Adipocyte (in vitro differentiated cells): ENCODE data around the gene PARVA.

Source experiments
- DNase-seq: peaks from one replicate; pipeline ENCODE4 v3.0.0-alpha.2; 2015; ENCODE audit warnings: low read depth
- H3K27me3 ChIP-seq: replicated peaks from 2 replicates; pipeline ENCODE4 v1.7.0; 2013; ENCODE audit warnings: mild to moderate bottlenecking, low read length, moderate library complexity; ENCODE audit not compliant: control insufficient read depth, insufficient read depth
- H3K36me3 ChIP-seq: 2 replicates; pipeline ENCODE4 v1.7.0; 2013; ENCODE audit warnings: low read length, mild to moderate bottlenecking, moderate library complexity; ENCODE audit not compliant: control insufficient read depth, insufficient read depth, severe bottlenecking
- H3K4me1 ChIP-seq: 2 replicates; pipeline ENCODE4 v1.7.0; 2013; ENCODE audit warnings: mild to moderate bottlenecking, low read length, moderate library complexity; ENCODE audit not compliant: control insufficient read depth, insufficient read depth
- H3K4me3 ChIP-seq: 2 replicates; pipeline ENCODE4 v1.7.0; 2013; ENCODE audit warnings: mild to moderate bottlenecking, low read length, moderate library complexity
- H3K9ac ChIP-seq: 2 replicates; pipeline ENCODE4 v1.7.0; 2013; ENCODE audit warnings: mild to moderate bottlenecking, low read length, moderate library complexity
- H3K9me3 ChIP-seq: 2 replicates; pipeline ENCODE4 v1.7.0; 2013; ENCODE audit warnings: mild to moderate bottlenecking, low read length, moderate library complexity; ENCODE audit not compliant: control insufficient read depth

Gene PARVA

DNA sequence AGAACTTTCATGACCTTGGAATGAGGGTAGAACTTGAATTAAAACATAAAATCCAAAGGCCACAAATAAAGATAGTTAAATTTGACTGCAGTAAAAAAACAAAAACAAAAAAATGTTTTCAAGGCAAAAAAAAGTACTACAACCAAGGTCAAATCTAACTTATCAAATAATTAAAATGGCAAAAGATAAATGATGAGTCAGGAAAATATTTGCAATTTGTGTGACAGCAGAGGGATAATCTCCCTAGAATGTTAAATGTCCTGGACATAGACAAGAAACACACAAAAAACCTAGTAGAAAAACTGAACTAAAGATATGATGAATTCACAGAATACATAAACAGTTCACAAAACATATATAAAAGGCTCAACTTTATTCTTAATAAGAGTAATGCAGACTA is 186.6 kb downstream of the PARVA start:
- no peaks in the 10 kb centered on the region for H3K36me3 ChIP-seq
- no peak for DNase-seq
- H3K4me1 ChIP-seq: peaks cover 6% of the 10 kb centered on the region
- H3K4me3 ChIP-seq: no peak overlapping the region
- no peaks in the 10 kb centered on the region for H3K27me3 ChIP-seq
- H3K9ac ChIP-seq: no peak overlapping the region
- H3K9me3 ChIP-seq: peaks cover 5% of the 10 kb centered on the region

DNA sequence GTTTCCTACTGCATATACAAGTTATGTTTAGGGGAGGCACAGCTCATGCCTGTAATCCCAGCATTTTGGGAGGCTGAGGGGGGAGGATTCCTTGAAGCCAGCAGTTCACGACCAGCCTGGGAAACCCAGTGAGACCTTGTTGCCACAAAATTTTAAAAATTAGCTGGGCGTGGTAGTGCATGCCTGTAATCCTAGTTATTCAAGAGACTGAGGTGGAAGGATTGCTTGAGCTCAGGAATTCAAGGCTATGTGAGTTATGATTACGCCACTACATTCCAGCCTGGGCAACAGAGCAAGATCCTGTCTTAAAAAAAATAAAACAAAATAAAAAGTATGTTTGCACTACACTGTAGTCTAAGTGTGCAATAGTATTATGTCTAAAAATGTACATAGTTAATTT is 188.0 kb downstream of the PARVA start:
- Histone ChIP-seq H3K27me3 (no peaks in the 10 kb centered on the region), H3K9ac (no peak overlapping the region), H3K4me1 (peaks cover 9% of the 10 kb centered on the region), H3K4me3 (no peak overlapping the region), H3K36me3 (no peaks in the 10 kb centered on the region), H3K9me3 (peaks cover 5% of the 10 kb centered on the region)
- no peak for DNase-seq

GRCh38 chr11:12567746-12568460 is 190.5 kb downstream of the PARVA start:
- H3K9me3 ChIP-seq: peaks cover 5% of the 10 kb centered on the region
- H3K4me1 ChIP-seq: peaks cover 9% of the 10 kb centered on the region
- H3K4me3 ChIP-seq: no peak overlapping the region
- no peak overlapping the region for H3K9ac ChIP-seq
- no peaks in the 10 kb centered on the region for H3K27me3 ChIP-seq
- no peak for DNase-seq
- H3K36me3 ChIP-seq: no peaks in the 10 kb centered on the region

- H3K36me3 ChIP-seq: no peaks in the 10 kb centered on the region
- H3K4me3 ChIP-seq: no peak overlapping the region
- H3K4me1 ChIP-seq: peaks cover 9% of the 10 kb centered on the region
- H3K9me3 ChIP-seq: peaks cover 5% of the 10 kb centered on the region
- peak; percentile 42 for DNase-seq
- H3K27me3 ChIP-seq: no peaks in the 10 kb centered on the region
- peak overlapping the region; percentile 20 for H3K9ac ChIP-seq
Measured at GRCh38 chr11:12569499-12570425, 192.4 kb downstream of the PARVA start.

DNA sequence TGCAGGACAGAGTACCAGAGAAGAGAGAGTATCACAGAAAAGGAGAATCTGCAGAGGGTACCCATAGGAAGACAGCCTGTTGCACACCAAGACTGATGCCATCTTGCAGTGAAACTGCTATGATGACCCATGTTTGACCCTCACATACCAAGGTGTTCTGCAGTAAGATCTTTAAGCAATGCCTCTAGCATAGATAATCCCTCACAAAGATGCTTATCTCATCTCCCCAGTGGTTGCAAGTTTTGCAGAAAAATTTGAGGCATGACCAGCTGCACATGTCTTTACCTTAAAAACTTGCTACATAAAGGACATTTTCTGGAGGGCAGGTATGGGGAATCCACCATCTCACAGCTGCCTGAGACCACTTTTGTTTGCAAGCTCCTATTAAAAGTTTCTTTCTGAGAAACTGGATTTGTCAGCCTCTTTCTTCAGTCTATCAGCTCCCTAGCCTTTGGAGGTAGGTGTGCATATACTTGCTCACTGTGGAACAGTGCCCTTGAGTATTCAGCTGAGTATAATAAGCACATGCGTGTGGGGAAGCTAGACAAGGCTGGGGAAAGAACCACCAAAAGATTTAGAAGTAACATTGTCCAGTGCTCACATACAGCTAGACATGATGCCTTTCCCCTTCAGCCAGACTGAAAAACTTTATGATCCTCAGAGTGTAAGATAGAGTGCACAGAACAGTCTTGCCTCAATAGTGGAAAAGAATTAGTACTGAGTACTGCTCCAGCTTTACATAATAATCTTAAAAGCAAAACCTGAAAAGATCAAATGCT is 196.5 kb downstream of the PARVA start:
- no peak overlapping the region for H3K4me3 ChIP-seq
- no peaks in the 10 kb centered on the region for H3K27me3 ChIP-seq
- H3K9me3 ChIP-seq: no peaks in the 10 kb centered on the region
- peaks cover 9% of the 10 kb centered on the region for H3K4me1 ChIP-seq
- DNase-seq: peak; percentile 45
- H3K36me3 ChIP-seq: no peaks in the 10 kb centered on the region
- H3K9ac ChIP-seq: no peak overlapping the region

DNA sequence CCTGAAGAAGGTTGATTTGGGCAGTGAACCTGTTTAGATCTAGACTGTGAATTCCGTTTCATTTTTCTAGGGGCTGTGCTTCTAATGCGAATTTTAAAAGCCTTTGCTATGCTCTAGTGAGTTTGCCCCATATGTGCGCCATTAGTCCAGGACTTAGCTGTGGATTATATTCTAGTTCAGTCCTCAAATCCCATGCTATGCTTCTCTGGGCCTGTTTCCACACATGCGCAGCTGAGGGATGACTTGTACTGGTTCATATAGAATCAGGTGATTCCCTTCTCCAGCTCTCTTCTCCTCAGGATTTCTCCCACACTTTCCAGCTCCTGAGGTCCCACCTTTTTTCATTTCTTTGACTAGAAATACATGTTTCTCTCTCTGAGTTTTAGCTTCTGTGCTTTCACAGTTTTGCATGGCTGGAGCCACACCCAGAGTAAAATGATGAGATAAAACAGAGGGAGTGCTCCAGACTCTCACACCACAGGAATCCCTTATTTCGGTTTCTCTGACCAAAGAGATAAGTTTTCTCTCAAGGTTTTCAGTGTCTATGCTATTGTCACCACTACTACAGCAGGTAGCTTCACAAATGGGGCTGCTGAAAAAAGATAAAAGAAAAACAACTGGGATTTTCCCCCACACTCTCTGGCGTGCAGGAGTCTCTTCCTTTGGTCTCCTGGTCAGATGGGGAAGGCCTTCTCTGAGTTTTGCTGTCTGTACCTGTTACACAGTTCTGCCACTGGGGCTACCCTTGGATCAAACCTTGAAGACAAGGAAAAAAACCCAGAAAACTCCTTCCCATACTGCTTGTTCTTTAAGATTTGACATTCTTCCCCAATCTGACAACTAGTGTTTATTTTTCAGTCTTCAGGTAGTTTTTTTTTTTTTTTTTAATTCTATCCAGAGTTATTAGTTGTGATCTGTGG is 200.6 kb downstream of the PARVA start:
- H3K4me1 ChIP-seq: no peaks in the 10 kb centered on the region
- no peaks in the 10 kb centered on the region for H3K9me3 ChIP-seq
- H3K9ac ChIP-seq: no peak overlapping the region
- no peaks in the 10 kb centered on the region for H3K27me3 ChIP-seq
- DNase-seq: no peak
- H3K36me3 ChIP-seq: no peaks in the 10 kb centered on the region
- H3K4me3 ChIP-seq: no peak overlapping the region

- Histone ChIP-seq H3K4me3 (no peak overlapping the region), H3K36me3 (no peaks in the 10 kb centered on the region), H3K9ac (no peak overlapping the region), H3K9me3 (no peaks in the 10 kb centered on the region), H3K4me1 (peaks cover 10% of the 10 kb centered on the region), H3K27me3 (no peaks in the 10 kb centered on the region)
- no peak for DNase-seq
Measured at GRCh38 chr11:12581416-12581815, 204.0 kb downstream of the PARVA start.

DNA sequence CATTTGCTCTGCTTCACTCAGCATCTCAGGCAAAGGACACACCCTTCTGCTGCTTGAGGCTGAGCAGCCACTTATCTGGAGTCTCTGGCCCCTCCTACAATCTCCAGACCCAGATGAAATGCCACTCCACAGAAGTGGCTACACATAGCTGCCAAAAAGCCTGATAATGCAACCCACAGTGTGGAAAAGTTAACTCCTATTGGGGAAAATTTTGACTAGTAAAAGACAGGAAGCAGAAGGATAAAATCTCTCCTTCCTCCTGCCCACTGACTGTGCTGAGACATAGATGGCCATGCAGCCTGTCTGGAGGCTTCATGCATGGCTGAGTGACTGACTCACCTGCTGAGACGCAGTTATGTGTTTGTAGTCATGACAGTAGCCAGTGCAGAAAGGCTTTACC is 204.6 kb downstream of the PARVA start:
- peak; percentile 57 for DNase-seq
- Histone ChIP-seq H3K9ac (no peak overlapping the region), H3K27me3 (no peaks in the 10 kb centered on the region), H3K9me3 (no peaks in the 10 kb centered on the region), H3K4me1 (peaks cover 14% of the 10 kb centered on the region), H3K36me3 (no peaks in the 10 kb centered on the region), H3K4me3 (no peak overlapping the region)
